DND-41 (cell line): ENCODE results near the gene TMEM150C.

ENCODE experiments used
- CTCF ChIP-seq: IDR thresholded peaks from 2 replicates; pipeline ENCODE4 v1.5.1; 2012; ENCODE audit warnings: borderline replicate concordance, low read length, moderate library complexity, mild to moderate bottlenecking; ENCODE audit not compliant: poor library complexity, severe bottlenecking; ENCODE audit errors: extremely low read depth
- EZH2 ChIP-seq: IDR thresholded peaks from 3 replicates; pipeline ENCODE4 v1.6.1; 2012; ENCODE audit warnings: borderline replicate concordance, low read depth, mild to moderate bottlenecking, moderate library complexity, low read length, inconsistent platforms; ENCODE audit not compliant: severe bottlenecking

- TF ChIP-seq EZH2, result no peak
- no peak for TF ChIP-seq CTCF
Observed at GRCh38 chr4:82521283-82521682, 40.5 kb downstream of the TMEM150C start.
